Stimulated activated CD4-positive, alpha-beta T cell treated with anti-CD3 and anti-CD28 coated beads, Interleukin-1b, Interleukin-23, amount 100 ng/mL, for 24 hours (primary cell): ENCODE results near the gene MAP3K21.

ENCODE experiments used
- DNase-seq, 4 experiments: peaks; one replicate each; pipeline ENCODE4 v3.0.0-alpha.2; 2020; ENCODE audit warnings: low read depth in 4 of 4, low spot score in 1 of 4

MAP3K21 gene

GRCh38 chr1:233323718-233324117 lies 3.8 kb upstream of the MAP3K21 start:
- no peak for DNase-seq

- no peak for DNase-seq
Observed at GRCh38 chr1:233326319-233326718, 1.2 kb upstream of the MAP3K21 start.

- peak; percentile 52 to 85 (median 67) for DNase-seq
Observed at GRCh38 chr1:233326811-233327650, 493 bp upstream of the MAP3K21 start.

- peak in 1 of 4 experiments; percentile 7 for DNase-seq
Observed at GRCh38 chr1:233328142-233328921, 808 bp downstream of the MAP3K21 start.

- DNase-seq, result no peak
Observed at GRCh38 chr1:233331676-233332519, 4.4 kb downstream of the MAP3K21 start.

- no peak for DNase-seq
Observed at GRCh38 chr1:233333086-233333485, 5.6 kb downstream of the MAP3K21 start.

GRCh38 chr1:233334092-233334491 lies 6.6 kb downstream of the MAP3K21 start:
- DNase-seq, result no peak

GRCh38 chr1:233336554-233337456 lies 9.3 kb downstream of the MAP3K21 start:
- DNase-seq, result no peak

GRCh38 chr1:233337505-233337904 lies 10.0 kb downstream of the MAP3K21 start:
- no peak for DNase-seq

- DNase-seq, result no peak
Observed at GRCh38 chr1:233338102-233338501, 10.6 kb downstream of the MAP3K21 start.

GRCh38 chr1:233340031-233340555 lies 12.6 kb downstream of the MAP3K21 start:
- DNase-seq, result no peak

GRCh38 chr1:233340966-233341516 lies 13.5 kb downstream of the MAP3K21 start:
- DNase-seq, result no peak

- DNase-seq, result no peak
Observed at GRCh38 chr1:233342086-233342485, 14.6 kb downstream of the MAP3K21 start.

GRCh38 chr1:233343262-233343661 lies 15.7 kb downstream of the MAP3K21 start:
- DNase-seq, result no peak

GRCh38 chr1:233347338-233347737 lies 19.8 kb downstream of the MAP3K21 start:
- DNase-seq, result no peak

GRCh38 chr1:233349137-233349536 lies 21.6 kb downstream of the MAP3K21 start:
- no peak for DNase-seq

GRCh38 chr1:233354983-233355382 lies 27.5 kb downstream of the MAP3K21 start:
- no peak for DNase-seq

- peak in 1 of 4 experiments; percentile 16 for DNase-seq
Observed at GRCh38 chr1:233355841-233356704, 28.5 kb downstream of the MAP3K21 start.

- no peak for DNase-seq
Observed at GRCh38 chr1:233356705-233356987, 29.1 kb downstream of the MAP3K21 start.
